ENCODE measurements around the gene COPS7B.

- TF ChIP-seq CTCF (IDR thresholded peaks at IDR 0.05) (no peak), EP300 (IDR thresholded peaks at IDR 0.05; ENCODE audit: low read depth) (no peak), POLR2A (IDR thresholded peaks at IDR 0.05) (no peak)
These were observed 40.8 kb upstream of the COPS7B start for GRCh38 chr2:231745303-231746038.

Data from transverse colon (tissue), 3 donors.